ENCODE data around the gene PRR12. TPM values are rescaled to one million over a fixed set of nuclear protein-coding genes. Genes with fewer than 3 reads are reported as not detected.

PRR12 gene
- total RNA-seq, 1 donor from 2014 or later, result 8.9 TPM

DNA sequence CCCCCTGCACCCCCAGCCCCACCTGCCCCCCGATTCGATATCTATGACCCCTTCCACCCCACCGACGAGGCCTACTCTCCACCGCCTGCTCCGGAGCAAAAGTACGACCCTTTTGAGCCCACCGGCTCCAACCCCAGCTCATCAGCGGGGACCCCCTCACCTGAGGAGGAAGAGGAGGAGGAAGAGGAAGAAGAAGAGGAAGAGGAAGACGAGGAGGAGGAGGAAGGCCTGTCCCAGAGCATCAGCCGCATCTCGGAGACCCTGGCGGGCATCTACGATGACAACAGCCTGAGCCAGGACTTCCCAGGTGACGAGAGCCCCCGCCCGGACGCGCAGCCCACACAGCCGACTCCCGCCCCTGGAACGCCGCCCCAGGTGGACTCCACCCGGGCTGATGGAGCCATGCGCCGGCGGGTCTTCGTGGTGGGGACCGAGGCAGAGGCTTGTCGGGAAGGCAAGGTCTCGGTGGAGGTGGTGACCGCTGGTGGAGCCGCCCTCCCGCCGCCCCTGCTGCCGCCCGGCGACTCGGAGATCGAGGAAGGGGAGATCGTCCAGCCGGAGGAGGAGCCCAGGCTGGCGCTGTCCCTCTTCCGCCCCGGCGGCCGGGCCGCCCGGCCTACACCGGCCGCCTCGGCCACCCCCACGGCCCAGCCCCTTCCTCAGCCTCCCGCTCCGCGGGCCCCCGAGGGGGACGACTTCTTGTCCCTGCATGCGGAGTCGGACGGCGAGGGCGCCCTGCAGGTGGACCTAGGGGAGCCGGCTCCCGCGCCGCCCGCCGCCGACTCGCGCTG, 60.2 kb downstream of the PRR12 start:
- TF ChIP-seq, protein P1, sequence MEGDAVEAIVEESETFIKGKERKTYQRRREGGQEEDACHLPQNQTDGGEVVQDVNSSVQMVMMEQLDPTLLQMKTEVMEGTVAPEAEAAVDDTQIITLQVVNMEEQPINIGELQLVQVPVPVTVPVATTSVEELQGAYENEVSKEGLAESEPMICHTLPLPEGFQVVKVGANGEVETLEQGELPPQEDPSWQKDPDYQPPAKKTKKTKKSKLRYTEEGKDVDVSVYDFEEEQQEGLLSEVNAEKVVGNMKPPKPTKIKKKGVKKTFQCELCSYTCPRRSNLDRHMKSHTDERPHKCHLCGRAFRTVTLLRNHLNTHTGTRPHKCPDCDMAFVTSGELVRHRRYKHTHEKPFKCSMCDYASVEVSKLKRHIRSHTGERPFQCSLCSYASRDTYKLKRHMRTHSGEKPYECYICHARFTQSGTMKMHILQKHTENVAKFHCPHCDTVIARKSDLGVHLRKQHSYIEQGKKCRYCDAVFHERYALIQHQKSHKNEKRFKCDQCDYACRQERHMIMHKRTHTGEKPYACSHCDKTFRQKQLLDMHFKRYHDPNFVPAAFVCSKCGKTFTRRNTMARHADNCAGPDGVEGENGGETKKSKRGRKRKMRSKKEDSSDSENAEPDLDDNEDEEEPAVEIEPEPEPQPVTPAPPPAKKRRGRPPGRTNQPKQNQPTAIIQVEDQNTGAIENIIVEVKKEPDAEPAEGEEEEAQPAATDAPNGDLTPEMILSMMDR (IDR thresholded peaks at IDR 0.05; ENCODE audit: insufficient read depth, low read length, poor library complexity, severe bottlenecking), result no peak
- no peak for DNase-seq (ENCODE audit: low read depth)
- peaks cover 1% of the 10 kb centered on the region for H3K36me3 ChIP-seq (ENCODE audit: control insufficient read depth, insufficient read depth, low read length)
- H3K4me3 ChIP-seq (ENCODE audit: low read depth, low read length), result no peak overlapping the region
- no peaks in the 10 kb centered on the region for H3K27me3 ChIP-seq (ENCODE audit: control insufficient read depth, insufficient read depth, low read length)

DNA sequence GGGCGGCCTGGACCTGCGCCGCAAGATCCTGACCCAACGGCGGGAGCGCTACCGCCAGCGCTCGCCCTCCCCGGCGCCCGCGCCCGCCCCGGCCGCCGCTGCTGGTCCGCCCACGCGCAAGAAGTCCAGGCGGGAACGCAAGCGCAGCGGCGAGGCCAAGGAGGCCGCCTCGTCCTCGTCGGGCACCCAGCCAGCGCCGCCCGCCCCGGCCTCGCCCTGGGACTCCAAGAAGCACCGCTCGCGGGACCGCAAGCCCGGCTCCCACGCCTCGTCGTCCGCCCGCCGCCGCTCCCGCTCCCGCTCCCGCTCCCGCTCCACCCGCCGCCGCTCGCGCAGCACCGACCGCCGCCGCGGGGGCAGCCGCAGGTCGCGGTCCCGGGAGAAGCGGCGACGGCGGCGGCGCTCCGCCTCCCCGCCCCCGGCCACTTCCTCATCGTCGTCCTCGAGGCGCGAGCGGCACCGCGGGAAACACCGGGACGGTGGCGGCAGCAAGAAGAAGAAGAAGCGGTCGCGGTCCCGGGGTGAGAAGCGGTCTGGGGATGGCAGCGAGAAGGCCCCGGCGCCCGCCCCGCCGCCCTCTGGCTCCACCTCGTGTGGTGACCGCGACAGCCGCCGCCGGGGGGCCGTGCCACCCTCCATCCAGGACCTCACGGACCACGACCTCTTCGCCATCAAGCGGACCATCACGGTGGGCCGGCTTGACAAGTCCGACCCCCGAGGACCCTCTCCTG, 61.0 kb downstream of the PRR12 start:
- no peaks in the 10 kb centered on the region for H3K27me3 ChIP-seq (ENCODE audit: control insufficient read depth, insufficient read depth, low read length)
- no peak overlapping the region for H3K4me3 ChIP-seq (ENCODE audit: low read depth, low read length)
- peaks cover 1% of the 10 kb centered on the region for H3K36me3 ChIP-seq (ENCODE audit: control insufficient read depth, insufficient read depth, low read length)
- TF ChIP-seq, protein P1 (IDR thresholded peaks at IDR 0.05; ENCODE audit: insufficient read depth, low read length, poor library complexity, severe bottlenecking), result no peak
- DNase-seq (ENCODE audit: low read depth), result no peak

DNA sequence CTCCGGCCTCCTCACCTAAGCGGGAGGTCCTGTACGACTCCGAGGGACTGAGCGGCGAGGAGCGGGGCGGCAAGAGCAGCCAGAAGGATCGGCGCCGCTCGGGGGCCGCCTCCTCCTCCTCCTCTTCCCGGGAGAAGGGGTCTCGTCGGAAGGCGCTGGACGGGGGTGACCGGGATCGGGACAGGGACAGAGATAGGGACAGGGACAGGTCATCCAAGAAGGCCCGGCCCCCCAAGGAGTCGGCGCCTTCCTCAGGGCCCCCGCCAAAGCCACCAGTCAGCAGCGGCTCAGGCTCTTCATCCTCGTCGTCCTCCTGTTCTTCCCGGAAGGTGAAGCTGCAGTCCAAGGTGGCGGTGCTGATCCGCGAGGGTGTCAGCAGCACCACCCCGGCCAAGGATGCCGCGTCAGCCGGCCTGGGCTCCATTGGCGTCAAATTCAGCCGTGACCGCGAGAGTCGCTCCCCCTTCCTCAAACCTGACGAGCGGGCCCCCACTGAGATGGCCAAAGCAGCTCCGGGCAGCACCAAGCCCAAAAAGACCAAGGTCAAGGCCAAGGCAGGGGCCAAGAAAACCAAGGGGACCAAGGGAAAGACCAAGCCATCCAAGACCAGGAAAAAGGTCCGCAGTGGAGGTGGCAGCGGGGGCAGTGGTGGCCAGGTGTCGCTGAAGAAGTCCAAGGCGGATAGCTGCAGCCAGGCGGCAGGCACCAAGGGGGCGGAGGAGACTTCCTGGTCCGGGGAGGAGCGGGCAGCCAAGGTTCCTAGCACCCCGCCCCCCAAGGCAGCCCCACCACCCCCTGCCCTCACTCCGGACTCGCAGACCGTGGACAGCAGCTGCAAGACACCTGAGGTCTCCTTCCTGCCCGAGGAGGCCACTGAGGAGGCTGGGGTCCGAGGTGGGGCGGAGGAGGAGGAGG, 61.8 kb downstream of the PRR12 start:
- TF ChIP-seq, protein P1 (IDR thresholded peaks at IDR 0.05; ENCODE audit: insufficient read depth, low read length, poor library complexity, severe bottlenecking), result no peak
- H3K27me3 ChIP-seq (ENCODE audit: control insufficient read depth, insufficient read depth, low read length), result no peaks in the 10 kb centered on the region
- no peak for DNase-seq (ENCODE audit: low read depth)
- no peak overlapping the region for H3K4me3 ChIP-seq (ENCODE audit: low read depth, low read length)
- H3K36me3 ChIP-seq (ENCODE audit: control insufficient read depth, insufficient read depth, low read length), result peaks cover 1% of the 10 kb centered on the region

DNA sequence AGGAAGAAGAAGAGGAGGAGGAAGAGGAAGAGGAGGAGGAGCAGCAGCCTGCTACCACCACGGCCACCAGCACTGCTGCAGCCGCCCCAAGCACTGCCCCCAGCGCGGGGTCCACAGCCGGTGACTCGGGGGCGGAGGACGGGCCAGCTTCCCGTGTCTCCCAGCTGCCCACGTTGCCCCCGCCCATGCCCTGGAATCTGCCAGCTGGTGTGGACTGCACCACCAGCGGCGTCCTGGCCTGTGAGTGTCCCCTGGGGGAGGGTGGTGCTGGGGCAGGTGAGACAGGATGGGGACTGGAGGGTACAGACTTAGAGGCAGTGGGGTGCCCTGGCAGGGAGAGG, 62.5 kb downstream of the PRR12 start:
- DNase-seq (ENCODE audit: low read depth), result no peak
- H3K4me3 ChIP-seq (ENCODE audit: low read depth, low read length), result no peak overlapping the region
- TF ChIP-seq, protein P1 (IDR thresholded peaks at IDR 0.05; ENCODE audit: insufficient read depth, low read length, poor library complexity, severe bottlenecking), result no peak
- peaks cover 3% of the 10 kb centered on the region for H3K36me3 ChIP-seq (ENCODE audit: control insufficient read depth, insufficient read depth, low read length)
- no peaks in the 10 kb centered on the region for H3K27me3 ChIP-seq (ENCODE audit: control insufficient read depth, insufficient read depth, low read length)

GRCh38 chr19:49654581-49654980, 63.6 kb downstream of the PRR12 start:
- Histone ChIP-seq H3K27me3 (ENCODE audit: control insufficient read depth, insufficient read depth, low read length) (no peaks in the 10 kb centered on the region), H3K4me3 (ENCODE audit: low read depth, low read length) (no peak overlapping the region), H3K36me3 (ENCODE audit: control insufficient read depth, insufficient read depth, low read length) (peaks cover 6% of the 10 kb centered on the region)
- no peak for DNase-seq (ENCODE audit: low read depth)
- TF ChIP-seq, protein P1 (IDR thresholded peaks at IDR 0.05; ENCODE audit: insufficient read depth, low read length, poor library complexity, severe bottlenecking), result no peak

Data from kidney epithelial cell (primary cell).